ENCODE results near the gene NPTN.
A peak's percentile ranks its signal among the peaks of the same experiment; 100 is the strongest.

NPTN gene

GRCh38 chr15:73632670-73633058, 525 bp downstream of the NPTN start:
- DNase-seq, result peak in 13 of 56 donors; percentile 31 to 59 (median 43)

DNA sequence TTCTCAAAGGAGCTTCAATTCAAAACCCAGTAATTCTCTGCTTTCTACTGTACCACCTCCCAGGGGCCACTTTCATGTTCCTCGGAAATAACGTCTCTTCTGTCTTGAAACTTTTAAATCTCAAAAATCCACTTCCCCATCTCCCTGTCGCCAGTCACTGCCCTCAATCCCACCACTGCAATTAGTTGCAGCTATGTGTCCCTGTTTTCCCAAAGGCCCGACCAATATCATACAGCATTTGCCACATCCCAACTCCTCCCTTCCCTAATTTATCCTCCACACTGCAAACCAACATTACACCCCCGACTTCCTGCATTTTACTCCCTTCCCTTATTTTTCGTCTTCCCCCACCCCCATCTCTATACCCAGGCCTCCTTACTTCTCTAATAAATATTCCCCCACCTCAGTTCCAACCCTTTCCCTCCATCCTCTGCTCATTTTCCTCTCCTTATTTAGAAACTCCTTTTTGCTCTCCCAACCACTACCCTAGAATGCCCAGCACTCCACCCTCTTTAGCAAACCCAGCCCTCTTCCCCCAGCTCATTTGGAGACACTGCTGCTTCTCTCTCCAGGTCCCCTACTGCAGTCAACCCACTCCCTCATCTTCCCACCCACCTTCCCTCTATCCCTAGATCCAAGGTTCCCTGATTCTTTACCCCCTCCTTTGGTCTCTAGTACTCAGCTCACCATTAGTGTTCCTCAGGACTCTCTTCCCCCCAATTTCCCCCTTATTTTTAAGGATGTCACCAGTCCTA, 1.1 kb downstream of the NPTN start:
- DNase-seq, result peak in 27 of 56 donors; percentile 4 to 53 (median 15)

GRCh38 chr15:73630921-73631362, 2.2 kb downstream of the NPTN start:
- DNase-seq, result no peak

GRCh38 chr15:73629798-73630429, 3.3 kb downstream of the NPTN start:
- no peak for DNase-seq

- no peak for DNase-seq
Observed at GRCh38 chr15:73628976-73629797, 4.0 kb downstream of the NPTN start.

DNA sequence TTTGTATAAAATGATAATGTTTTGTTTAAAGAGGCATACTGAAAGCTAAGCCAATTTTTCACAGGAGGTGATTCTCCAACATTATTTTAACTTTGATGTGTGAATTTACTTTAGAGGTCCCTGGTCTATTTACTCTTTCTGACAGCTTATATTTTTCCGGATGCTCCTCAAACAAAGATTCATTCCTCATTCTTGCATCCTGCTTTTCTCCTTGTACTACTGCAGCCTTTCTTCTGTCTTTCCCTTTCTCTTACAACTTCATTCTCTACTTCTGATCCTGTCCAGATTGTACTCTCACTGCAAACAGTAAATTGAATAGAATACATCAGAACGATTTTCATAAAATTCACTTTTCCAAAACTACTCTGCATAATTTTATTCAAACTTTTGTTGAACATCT, 5.1 kb downstream of the NPTN start:
- no peak for DNase-seq

- DNase-seq, result no peak
Observed at GRCh38 chr15:73626072-73626471, 7.1 kb downstream of the NPTN start.

DNA sequence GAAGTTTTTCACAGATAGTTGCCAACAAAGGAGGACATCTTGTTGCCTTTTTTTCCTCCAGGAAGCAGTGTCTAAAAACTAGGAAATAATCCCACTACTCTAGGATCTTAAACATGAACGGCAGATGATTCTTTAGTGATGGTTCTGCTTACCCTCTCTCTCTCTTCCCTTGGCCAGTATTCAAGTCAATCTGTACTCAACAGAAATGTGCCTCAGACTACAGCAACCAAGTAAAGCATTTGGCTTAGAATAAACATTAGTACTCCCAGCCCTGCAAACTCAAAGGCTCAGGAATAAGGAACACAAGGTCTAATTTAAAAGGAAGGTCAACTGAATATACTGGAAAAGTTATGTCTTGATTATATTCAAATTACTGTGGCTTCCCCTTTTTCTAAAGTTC, 8.7 kb downstream of the NPTN start:
- DNase-seq, result no peak

DNA sequence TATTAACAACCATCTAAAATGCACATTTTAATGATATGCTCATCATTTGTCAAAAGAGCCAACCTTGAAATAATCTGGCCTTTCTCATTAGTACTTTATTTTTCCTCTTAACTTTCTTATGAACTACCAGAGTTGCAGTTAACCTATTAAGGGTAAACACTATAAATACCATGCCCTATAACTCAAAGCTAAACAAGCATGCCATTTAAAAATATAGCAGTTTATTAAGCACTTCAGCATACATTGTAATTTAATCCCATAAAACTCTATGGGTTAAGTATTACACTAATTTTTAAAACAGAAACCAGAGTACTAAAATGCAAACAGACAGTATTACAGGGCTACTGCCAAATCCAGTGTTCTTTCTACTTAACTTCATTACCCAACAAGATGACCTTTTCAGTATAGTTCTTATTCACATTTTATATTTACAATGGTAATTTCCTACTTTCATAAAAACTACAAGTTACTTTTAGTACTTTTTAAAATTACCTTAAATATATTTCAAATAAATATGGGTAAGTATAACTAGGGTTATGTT, 11.8 kb downstream of the NPTN start:
- no peak for DNase-seq

DNA sequence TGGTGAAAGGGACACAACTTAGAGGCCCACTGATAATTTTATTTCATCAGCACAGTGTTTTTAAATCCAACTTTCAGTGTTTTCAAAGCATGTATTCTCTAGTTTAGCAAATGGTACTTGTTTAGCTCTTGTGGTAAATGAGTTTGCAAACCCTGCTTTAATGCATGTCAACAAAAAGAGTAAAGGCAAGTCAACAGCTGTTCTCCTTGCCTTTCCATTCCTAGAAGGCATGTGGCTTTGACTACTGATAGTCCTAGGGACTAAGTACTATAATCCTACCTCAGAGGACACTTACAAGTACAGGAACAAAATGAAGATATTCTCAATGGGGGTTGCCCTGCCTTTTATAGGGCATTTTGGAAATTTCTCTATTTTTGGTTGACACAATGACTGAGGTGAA, 13.1 kb downstream of the NPTN start:
- DNase-seq, result no peak

- DNase-seq, result no peak
Observed at GRCh38 chr15:73617913-73618312, 15.3 kb downstream of the NPTN start.

GRCh38 chr15:73617301-73617831, 15.8 kb downstream of the NPTN start:
- DNase-seq, result no peak

- DNase-seq, result no peak
Observed at GRCh38 chr15:73608941-73609340, 24.2 kb downstream of the NPTN start.

DNA sequence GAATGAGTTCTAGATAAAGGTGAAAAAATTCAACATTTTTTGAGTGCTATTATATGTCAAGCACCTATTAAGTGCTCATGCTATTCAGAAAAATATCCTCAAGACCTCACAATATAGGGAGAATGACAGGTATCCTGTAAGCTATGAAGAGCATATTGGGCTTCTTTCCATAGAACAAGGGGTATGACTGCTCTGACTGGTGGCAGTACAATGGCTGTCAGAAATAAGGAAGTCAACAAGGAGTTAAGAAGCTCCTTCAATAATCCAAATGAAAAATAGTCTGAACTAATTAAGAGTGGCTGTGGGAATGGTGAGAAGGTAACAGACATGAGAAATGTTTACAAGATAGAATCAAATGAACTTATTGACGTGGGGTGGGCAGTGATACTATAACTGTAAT, 24.7 kb downstream of the NPTN start:
- DNase-seq, result no peak

GRCh38 chr15:73607843-73608242, 25.3 kb downstream of the NPTN start:
- no peak for DNase-seq

- DNase-seq, result no peak
Observed at GRCh38 chr15:73607405-73607804, 25.8 kb downstream of the NPTN start.

DNA sequence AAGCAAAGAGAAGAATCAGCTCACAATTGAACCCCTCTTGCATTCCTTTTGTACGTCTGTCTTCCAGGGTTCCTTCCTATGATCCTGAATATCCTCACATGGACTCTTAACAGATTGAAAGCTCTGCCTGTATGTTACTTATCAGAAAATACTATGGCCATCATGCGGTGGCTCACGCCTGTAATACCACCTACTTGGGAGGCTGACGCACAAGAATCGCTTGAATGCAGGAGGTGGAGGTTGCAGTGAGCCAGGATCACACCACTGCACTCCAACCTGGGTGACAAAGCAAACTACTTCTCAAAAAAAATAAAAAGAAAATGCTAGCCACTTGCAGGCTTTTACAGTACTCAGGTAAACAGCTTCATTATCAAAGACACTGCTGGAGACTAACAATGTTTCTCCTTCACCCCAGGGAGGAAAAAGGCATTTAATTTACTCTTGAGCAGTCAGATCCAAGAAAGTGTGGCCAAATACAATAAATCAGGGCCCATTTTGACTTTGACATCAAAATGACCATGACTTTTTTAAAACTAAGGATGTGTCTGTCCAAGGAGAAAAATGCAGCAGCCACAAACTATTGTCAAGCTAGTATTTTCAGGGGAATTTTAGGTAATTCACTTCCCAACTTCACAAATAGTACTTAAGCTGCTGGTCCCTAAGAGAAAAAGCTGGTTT, 27.3 kb downstream of the NPTN start:
- DNase-seq, result no peak

DNA sequence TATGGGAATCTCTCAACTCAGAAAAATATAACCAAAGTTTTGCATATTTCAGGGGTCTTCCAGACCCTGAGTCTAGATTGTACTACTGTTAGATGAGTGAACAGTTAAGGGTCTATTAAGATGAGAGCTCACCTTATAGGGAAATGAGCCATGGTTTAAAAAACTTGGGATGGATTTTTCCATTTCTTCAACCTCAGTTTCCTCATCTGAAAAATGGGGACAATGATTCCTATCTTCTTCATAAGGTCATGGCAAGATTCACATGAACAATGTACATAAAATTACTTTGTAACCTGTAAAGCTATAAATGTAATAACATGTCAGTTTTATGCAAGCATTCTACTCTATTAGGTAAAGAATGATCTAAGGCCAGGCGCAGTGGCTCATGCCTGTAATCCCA, 28.7 kb downstream of the NPTN start:
- DNase-seq, result no peak

- DNase-seq, result no peak
Observed at GRCh38 chr15:73602992-73603391, 30.2 kb downstream of the NPTN start.

DNA sequence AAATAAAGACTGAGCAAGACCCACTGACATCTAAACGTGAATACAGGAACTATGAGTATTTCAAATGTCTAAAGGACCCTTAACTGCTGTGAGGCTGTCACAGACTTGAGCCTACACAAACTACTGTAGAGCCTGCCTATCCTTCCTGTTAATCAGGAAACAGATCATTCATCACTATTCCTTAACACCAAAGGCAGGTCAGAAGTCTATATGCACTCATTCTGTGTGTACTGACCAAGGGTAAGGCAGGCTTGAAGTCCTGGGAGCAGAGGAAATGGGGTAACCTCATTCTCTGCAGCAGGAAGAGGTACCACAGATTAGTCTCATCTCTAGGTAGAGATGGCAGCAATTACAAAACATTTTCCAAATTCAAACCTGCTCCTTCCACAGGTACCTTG, 30.7 kb downstream of the NPTN start:
- no peak for DNase-seq

Data from amygdala (tissue), 56 donors.